ENCODE data around the gene USP3.
A peak's percentile ranks its signal among the peaks of the same experiment; 100 is the strongest.

Gene USP3

DNA sequence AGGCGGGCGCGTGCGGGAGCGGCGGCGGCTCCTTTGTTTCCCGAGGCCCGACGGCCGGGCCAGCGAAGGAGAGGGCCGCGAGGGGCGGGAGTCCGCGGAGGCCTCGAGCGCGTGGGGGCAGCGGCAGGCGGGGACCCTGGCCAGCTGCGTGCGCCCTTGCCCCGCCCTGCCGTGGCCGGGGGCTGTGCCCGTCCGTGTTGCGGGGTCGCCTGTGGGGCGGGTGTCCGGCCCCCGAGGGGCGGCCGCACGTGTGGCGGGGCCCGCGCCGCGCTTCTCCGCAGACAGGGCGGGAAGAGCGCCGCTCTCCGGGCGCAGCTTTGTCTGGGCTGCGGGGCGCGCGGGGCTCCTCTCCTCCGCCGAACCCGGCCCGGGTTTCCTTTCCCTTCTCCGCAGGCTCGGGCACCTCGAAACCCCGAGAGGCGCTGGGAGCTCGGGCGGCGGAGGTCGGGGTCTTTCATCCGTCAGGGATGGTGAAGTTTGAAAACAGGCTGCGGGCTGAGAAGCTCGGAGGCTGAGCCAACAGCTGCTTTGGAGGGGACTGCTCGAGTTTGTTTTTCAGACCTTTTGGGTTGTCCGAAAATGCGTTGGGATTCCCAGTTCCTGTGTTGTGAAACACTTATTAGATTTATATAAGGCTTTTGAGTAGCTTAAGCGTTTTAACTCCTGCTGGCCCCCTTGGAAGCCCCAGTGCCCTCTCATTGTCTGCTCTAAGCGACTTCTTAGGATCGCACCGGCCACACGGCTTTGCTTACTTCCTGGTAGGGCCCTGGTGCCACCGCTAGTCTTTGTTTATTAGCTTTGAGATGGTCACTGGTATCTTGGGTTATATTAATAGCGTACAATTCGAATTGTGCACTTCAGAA is 817 bp downstream of the USP3 start:
- peak overlapping the region; percentile 83 for H3K4me3 ChIP-seq (ENCODE audit: insufficient read depth, low read length, poor library complexity, severe bottlenecking)
- H3K36me3 ChIP-seq (ENCODE audit: low read length): no peaks in the 10 kb centered on the region
- TF ChIP-seq EZH2phosphoT487 (conservative IDR thresholded peaks at IDR 0.05; ENCODE audit: low read length) (no peak), CTCF (IDR thresholded peaks at IDR 0.05; ENCODE audit: insufficient read depth, low read length, poor library complexity, severe bottlenecking) (no peak)
- H3K79me2 ChIP-seq (ENCODE audit: insufficient read depth, low read length): peaks cover 37% of the 10 kb centered on the region
- peak overlapping the region; percentile 71 for H3K9ac ChIP-seq (ENCODE audit: low read length)
- peak overlapping the region; percentile 53 for H3K27ac ChIP-seq (ENCODE audit: low read depth, low read length)
- H3K4me2 ChIP-seq (ENCODE audit: low read depth, low read length, poor library complexity, severe bottlenecking): peak overlapping the region; percentile 73
- H3K9me3 ChIP-seq (ENCODE audit: insufficient read depth, low read length): no peaks in the 10 kb centered on the region
- H4K20me1 ChIP-seq (ENCODE audit: low read depth, low read length): peaks cover 28% of the 10 kb centered on the region
- peak overlapping the region; percentile 81 for H2AFZ ChIP-seq (ENCODE audit: low read depth, low read length, severe bottlenecking)
- H3F3A ChIP-seq (ENCODE audit: insufficient read depth): 0 out of 2 replicates have a peak, but pooled peaks cover under 1% of the 10 kb centered on the region
- no peaks in the 10 kb centered on the region for H3K27me3 ChIP-seq (ENCODE audit: low read length)
- no peaks in the 10 kb centered on the region for H3K9me2 ChIP-seq (replicated peaks; ENCODE audit: insufficient read depth, low read length)

DNA sequence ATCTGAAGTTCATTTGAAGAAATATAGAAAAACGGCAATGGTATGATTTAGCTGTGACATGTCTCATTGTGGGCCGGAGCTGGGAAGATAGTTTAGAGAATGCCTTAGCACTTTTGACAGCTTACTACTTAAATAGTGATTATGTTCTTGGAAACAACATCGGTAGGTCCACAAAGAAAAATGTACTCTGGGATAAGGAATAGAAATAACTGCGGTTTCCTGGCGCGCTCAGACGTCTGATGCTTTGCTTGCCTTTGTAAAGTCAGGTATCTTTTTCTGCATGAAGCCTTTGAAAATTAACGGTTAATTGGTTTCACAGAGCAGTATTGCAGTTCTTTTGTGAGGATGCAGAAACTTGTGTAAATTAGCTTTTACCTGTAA is 1.4 kb downstream of the USP3 start:
- Histone ChIP-seq H3K27ac (ENCODE audit: low read depth, low read length) (no peak overlapping the region; the same call in 1 of the 2 replicates), H2AFZ (ENCODE audit: low read depth, low read length, severe bottlenecking) (no peak overlapping the region), H3K9ac (ENCODE audit: low read length) (peak overlapping the region; percentile 71), H3K9me2 (replicated peaks; ENCODE audit: insufficient read depth, low read length) (no peaks in the 10 kb centered on the region), H3K79me2 (ENCODE audit: insufficient read depth, low read length) (peaks cover 44% of the 10 kb centered on the region), H3K4me2 (ENCODE audit: low read depth, low read length, poor library complexity, severe bottlenecking) (peak overlapping the region; percentile 73), H3K9me3 (ENCODE audit: insufficient read depth, low read length) (no peaks in the 10 kb centered on the region), H3K27me3 (ENCODE audit: low read length) (no peaks in the 10 kb centered on the region), H3K4me3 (ENCODE audit: insufficient read depth, low read length, poor library complexity, severe bottlenecking) (peak overlapping the region; percentile 83), H4K20me1 (ENCODE audit: low read depth, low read length) (peaks cover 34% of the 10 kb centered on the region), H3F3A (ENCODE audit: insufficient read depth) (no peaks in the 10 kb centered on the region), H3K36me3 (ENCODE audit: low read length) (no peaks in the 10 kb centered on the region)
- TF ChIP-seq CTCF (IDR thresholded peaks at IDR 0.05; ENCODE audit: insufficient read depth, low read length, poor library complexity, severe bottlenecking) (no peak), EZH2phosphoT487 (conservative IDR thresholded peaks at IDR 0.05; ENCODE audit: low read length) (no peak)

DNA sequence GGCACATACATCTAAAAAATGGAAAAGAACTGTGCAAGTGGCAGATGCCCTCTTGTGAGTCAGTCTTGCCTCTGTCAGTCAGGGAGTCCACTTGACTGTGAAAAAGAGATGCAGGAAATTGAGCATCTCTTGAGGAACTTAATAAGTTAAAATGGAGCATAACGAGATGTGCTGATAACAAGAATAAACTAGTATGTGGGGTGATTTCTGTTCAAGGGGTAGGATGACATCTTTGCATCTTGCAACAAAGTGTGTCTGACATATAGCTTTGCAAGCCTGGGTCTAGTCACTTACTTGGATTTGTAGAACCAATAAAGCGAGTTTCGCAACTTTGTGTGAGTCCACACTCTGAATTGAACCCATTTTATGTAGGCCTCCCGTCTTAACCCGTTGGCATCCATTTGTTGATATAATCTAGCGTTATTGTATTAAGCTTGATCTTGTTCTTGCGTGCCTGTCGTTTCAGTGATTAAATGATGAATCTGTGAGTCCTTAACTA is 2.2 kb downstream of the USP3 start:
- TF ChIP-seq EZH2phosphoT487 (conservative IDR thresholded peaks at IDR 0.05; ENCODE audit: low read length) (no peak), CTCF (IDR thresholded peaks at IDR 0.05; ENCODE audit: insufficient read depth, low read length, poor library complexity, severe bottlenecking) (no peak)
- H3F3A ChIP-seq (ENCODE audit: insufficient read depth): no peaks in the 10 kb centered on the region
- H3K4me3 ChIP-seq (ENCODE audit: insufficient read depth, low read length, poor library complexity, severe bottlenecking): no peak overlapping the region
- no peaks in the 10 kb centered on the region for H3K27me3 ChIP-seq (ENCODE audit: low read length)
- H3K4me2 ChIP-seq (ENCODE audit: low read depth, low read length, poor library complexity, severe bottlenecking): no peak overlapping the region
- H4K20me1 ChIP-seq (ENCODE audit: low read depth, low read length): peaks cover 39% of the 10 kb centered on the region
- H2AFZ ChIP-seq (ENCODE audit: low read depth, low read length, severe bottlenecking): no peak overlapping the region
- no peaks in the 10 kb centered on the region for H3K9me3 ChIP-seq (ENCODE audit: insufficient read depth, low read length)
- H3K36me3 ChIP-seq (ENCODE audit: low read length): no peaks in the 10 kb centered on the region
- H3K27ac ChIP-seq (ENCODE audit: low read depth, low read length): no peak overlapping the region
- no peak overlapping the region for H3K9ac ChIP-seq (ENCODE audit: low read length)
- H3K9me2 ChIP-seq (replicated peaks; ENCODE audit: insufficient read depth, low read length): no peaks in the 10 kb centered on the region
- peaks cover 49% of the 10 kb centered on the region for H3K79me2 ChIP-seq (ENCODE audit: insufficient read depth, low read length)
